ENCODE measurements around the gene PBX3. TPM values are rescaled to one million over a fixed set of nuclear protein-coding genes. Genes with fewer than 3 reads are reported as not detected.

The PBX3 gene
- polyA plus RNA-seq, 4 donors = 2.5 to 14.4 (median 6.4) TPM

DNA sequence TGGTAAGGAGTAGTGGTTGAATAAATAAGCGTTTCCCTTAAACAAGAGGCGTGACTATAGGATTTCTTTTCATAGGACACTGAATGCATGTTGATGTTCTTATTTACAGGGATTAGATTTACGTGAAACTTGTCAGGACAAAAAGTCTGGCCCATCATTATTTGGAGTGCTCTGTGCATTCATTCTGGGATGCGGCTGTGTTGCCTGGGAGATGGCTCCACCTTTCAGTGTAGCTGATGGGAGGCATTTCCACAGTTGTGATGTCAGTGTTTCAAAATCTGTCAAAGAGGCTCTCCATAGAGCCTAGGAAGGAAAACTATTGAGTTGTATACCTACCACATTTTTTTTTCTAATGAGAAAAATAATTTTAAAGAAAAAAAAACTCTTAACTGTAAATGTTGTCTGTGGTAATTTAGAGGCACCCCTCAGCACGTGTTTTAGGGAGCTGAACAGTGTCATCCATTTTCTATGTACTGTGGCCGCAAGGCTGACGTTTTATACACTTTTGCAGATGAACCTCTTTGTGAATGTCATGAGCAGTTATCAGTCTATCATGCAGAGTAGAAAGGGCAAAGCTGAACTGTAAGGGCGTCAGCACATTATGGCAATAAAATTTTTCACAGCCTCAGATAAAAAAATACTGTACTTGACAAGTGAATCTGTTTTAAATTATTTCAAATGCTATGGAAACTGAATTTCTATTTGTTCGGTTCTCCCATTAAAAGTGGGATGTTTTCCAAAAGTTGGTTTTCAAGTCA is 202.7 kb downstream of the PBX3 start:
- Histone ChIP-seq H3K4me1 (ENCODE audit: control insufficient read depth in 3 of 3, insufficient read depth in 2 of 3, low read depth in 1 of 3, low read length in 2 of 3) (peaks cover 0 to 19% (median 0%) of the 10 kb centered on the region in 3 donors), H3K4me3 (ENCODE audit: low read depth in 1 of 3, low read length in 3 of 3) (no peak overlapping the region), H3K9me3 (ENCODE audit: control insufficient read depth in 2 of 2, insufficient read depth in 1 of 2, low read depth in 1 of 2, low read length in 1 of 2) (no peaks in the 10 kb centered on the region), H3K36me3 (ENCODE audit: control insufficient read depth in 3 of 3, insufficient read depth in 2 of 3, low read depth in 1 of 3, low read length in 3 of 3) (no peaks in the 10 kb centered on the region), H3K27me3 (ENCODE audit: control insufficient read depth in 3 of 3, insufficient read depth in 3 of 3, low read length in 3 of 3) (no peaks in the 10 kb centered on the region), H3K27ac (ENCODE audit: low read depth in 1 of 3, low read length in 2 of 3) (peak overlapping the region in 1 of 3 donors; percentile 47)
- DNase-seq = peak; percentile 45 to 71
- WGBS, 3 donors = 49 to 75% (median 68%) methylated on average over 9 of the region's 9 CpGs
- FAIRE-seq = no peak

DNA sequence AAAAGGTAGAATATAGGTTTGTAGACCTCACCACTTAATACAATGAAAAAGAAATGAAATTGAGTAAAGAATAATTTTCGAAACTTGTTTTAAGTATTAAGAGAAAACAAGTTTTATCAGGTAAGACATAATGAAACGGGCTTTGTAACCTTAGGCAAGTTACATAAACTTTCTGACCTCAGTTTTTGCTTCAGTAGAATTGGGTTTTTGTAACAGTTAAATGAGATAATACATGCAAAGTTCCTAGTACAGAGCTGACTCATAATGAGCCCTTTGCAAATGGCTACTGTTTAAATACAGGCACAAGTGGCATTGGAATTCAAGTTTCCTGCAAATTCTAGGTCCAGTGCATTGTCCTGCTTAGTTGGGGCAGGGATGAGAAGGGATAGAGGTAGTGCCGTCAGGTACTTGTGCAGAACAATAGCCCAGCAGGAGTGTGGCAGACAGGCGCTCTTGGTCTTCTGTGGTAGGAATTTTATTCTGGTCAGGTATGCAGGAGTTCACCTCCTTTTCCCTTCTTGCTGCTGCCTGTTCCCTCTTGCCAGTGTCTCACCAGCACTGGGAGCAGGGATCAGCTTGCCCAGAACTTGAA is 203.8 kb downstream of the PBX3 start:
- WGBS, 3 donors = 93 to 96% (median 96%) methylated on average over 4 of the region's 4 CpGs
- H3K36me3 ChIP-seq (ENCODE audit: control insufficient read depth in 3 of 3, insufficient read depth in 2 of 3, low read depth in 1 of 3, low read length in 3 of 3) = no peaks in the 10 kb centered on the region
- H3K4me1 ChIP-seq (ENCODE audit: control insufficient read depth in 3 of 3, insufficient read depth in 2 of 3, low read depth in 1 of 3, low read length in 2 of 3) = peaks cover 0 to 19% (median 0%) of the 10 kb centered on the region in 3 donors
- no peaks in the 10 kb centered on the region for H3K27me3 ChIP-seq (ENCODE audit: control insufficient read depth in 3 of 3, insufficient read depth in 3 of 3, low read length in 3 of 3)
- H3K27ac ChIP-seq (ENCODE audit: low read depth in 1 of 3, low read length in 2 of 3) = no peak overlapping the region
- no peaks in the 10 kb centered on the region for H3K9me3 ChIP-seq (ENCODE audit: control insufficient read depth in 2 of 2, insufficient read depth in 1 of 2, low read depth in 1 of 2, low read length in 1 of 2)
- FAIRE-seq (no peak), DNase-seq (no peak)
- H3K4me3 ChIP-seq (ENCODE audit: low read depth in 1 of 3, low read length in 3 of 3) = no peak overlapping the region

DNA sequence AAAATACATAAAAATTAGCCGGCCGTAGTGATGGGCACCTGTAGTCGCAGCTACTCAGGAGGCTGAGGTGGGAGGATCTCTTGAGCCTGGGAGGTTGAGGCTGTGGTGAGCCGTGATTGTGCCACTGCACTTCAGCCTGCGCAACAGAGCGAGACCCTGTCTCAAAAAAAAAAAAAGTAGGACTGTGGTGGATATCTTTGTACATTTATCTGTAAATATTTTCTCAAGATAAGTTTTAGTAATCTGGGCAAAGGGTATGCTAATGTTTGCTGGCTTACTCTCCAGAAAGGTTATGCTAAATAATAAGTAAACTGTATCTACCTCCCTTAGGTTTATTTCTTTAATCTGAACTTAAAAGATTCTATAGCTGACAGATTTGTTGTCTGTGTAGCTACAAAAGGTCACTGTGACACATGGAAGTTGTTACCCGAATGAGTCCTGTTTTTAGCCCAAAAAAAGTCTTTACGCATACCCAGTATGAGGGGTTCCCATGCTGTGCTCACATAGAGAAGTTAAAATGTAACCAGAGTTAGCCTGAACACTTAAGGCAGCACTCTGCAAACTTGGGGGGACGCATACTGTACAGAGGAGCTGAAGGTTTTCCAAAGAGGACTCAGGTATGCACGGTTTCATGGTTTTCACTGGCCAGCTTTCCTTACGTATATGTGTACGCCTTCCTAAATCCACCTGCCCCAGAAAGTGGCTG is 206.3 kb downstream of the PBX3 start:
- 88 to 95% (median 90%) methylated on average over 12 of the region's 12 CpGs for WGBS, 3 donors
- Histone ChIP-seq H3K27me3 (ENCODE audit: control insufficient read depth in 3 of 3, insufficient read depth in 3 of 3, low read length in 3 of 3) (no peaks in the 10 kb centered on the region), H3K9me3 (ENCODE audit: control insufficient read depth in 2 of 2, insufficient read depth in 1 of 2, low read depth in 1 of 2, low read length in 1 of 2) (no peaks in the 10 kb centered on the region), H3K36me3 (ENCODE audit: control insufficient read depth in 3 of 3, insufficient read depth in 2 of 3, low read depth in 1 of 3, low read length in 3 of 3) (no peaks in the 10 kb centered on the region), H3K4me1 (ENCODE audit: control insufficient read depth in 3 of 3, insufficient read depth in 2 of 3, low read depth in 1 of 3, low read length in 2 of 3) (peaks cover 0 to 19% (median 0%) of the 10 kb centered on the region in 3 donors), H3K4me3 (ENCODE audit: low read depth in 1 of 3, low read length in 3 of 3) (no peak overlapping the region), H3K27ac (ENCODE audit: low read depth in 1 of 3, low read length in 2 of 3) (no peak overlapping the region)
- peak in 1 of 2 donors; percentile 21 for DNase-seq
- FAIRE-seq = no peak

DNA sequence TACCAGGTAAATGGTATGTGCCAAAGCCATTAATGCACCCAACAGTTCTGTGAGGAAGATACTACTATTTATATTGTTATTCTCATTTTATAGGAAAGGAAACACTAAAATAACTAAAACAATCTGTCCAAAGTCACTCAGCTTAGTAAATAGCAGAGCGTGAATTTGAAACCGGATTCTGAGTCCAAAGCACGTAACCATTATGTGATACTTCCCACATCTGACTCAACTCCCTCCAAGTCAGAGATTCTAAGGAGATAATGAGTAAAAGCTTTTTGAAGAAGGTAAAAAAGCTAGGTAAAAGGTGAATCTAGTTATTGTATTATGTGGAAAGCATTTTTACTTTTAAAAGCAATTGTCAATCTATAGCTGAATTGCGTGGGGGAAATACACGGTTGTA is 208.9 kb downstream of the PBX3 start:
- FAIRE-seq (no peak), DNase-seq (no peak)
- Histone ChIP-seq H3K9me3 (ENCODE audit: control insufficient read depth in 2 of 2, insufficient read depth in 1 of 2, low read depth in 1 of 2, low read length in 1 of 2) (no peaks in the 10 kb centered on the region), H3K27me3 (ENCODE audit: control insufficient read depth in 3 of 3, insufficient read depth in 3 of 3, low read length in 3 of 3) (no peaks in the 10 kb centered on the region), H3K4me3 (ENCODE audit: low read depth in 1 of 3, low read length in 3 of 3) (no peak overlapping the region), H3K27ac (ENCODE audit: low read depth in 1 of 3, low read length in 2 of 3) (no peak overlapping the region), H3K4me1 (ENCODE audit: control insufficient read depth in 3 of 3, insufficient read depth in 2 of 3, low read depth in 1 of 3, low read length in 2 of 3) (peaks cover 0 to 3% (median 0%) of the 10 kb centered on the region in 3 donors), H3K36me3 (ENCODE audit: control insufficient read depth in 3 of 3, insufficient read depth in 2 of 3, low read depth in 1 of 3, low read length in 3 of 3) (peaks cover 0 to 2% (median 0%) of the 10 kb centered on the region in 3 donors)
- 96 to 99% (median 98%) methylated on average over 5 of the region's 5 CpGs for WGBS, 3 donors

DNA sequence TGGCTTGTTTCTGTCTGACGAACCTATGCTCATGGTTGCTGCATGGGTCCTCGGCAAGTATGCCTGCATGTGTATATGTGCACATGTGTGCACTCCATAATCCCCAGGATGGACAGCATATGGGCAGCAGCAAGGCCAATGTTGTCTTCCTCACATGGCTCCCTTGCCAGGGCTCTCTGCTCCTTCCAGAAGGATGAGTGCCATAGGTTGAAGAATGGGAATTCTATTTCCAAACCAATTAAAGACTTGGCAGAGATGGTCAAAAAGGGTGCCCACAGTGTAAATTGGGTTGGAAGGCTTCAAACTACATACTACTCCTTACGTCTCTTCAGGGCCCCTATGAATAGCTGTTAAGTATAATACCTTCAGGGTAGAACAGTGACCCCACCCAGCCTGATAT is 212.1 kb downstream of the PBX3 start:
- no peaks in the 10 kb centered on the region for H3K9me3 ChIP-seq (ENCODE audit: control insufficient read depth in 2 of 2, insufficient read depth in 1 of 2, low read depth in 1 of 2, low read length in 1 of 2)
- no peak overlapping the region for H3K4me3 ChIP-seq (ENCODE audit: low read depth in 1 of 3, low read length in 3 of 3)
- no peak overlapping the region for H3K27ac ChIP-seq (ENCODE audit: low read depth in 1 of 3, low read length in 2 of 3)
- FAIRE-seq = no peak
- no peaks in the 10 kb centered on the region for H3K27me3 ChIP-seq (ENCODE audit: control insufficient read depth in 3 of 3, insufficient read depth in 3 of 3, low read length in 3 of 3)
- no peaks in the 10 kb centered on the region for H3K4me1 ChIP-seq (ENCODE audit: control insufficient read depth in 3 of 3, insufficient read depth in 2 of 3, low read depth in 1 of 3, low read length in 2 of 3)
- H3K36me3 ChIP-seq (ENCODE audit: control insufficient read depth in 3 of 3, insufficient read depth in 2 of 3, low read depth in 1 of 3, low read length in 3 of 3) = peaks cover 0 to 2% (median 0%) of the 10 kb centered on the region in 3 donors
- DNase-seq = no peak
- WGBS, 3 donors = 94 to 100% (median 96%) methylated on average over 3 of the region's 3 CpGs

DNA sequence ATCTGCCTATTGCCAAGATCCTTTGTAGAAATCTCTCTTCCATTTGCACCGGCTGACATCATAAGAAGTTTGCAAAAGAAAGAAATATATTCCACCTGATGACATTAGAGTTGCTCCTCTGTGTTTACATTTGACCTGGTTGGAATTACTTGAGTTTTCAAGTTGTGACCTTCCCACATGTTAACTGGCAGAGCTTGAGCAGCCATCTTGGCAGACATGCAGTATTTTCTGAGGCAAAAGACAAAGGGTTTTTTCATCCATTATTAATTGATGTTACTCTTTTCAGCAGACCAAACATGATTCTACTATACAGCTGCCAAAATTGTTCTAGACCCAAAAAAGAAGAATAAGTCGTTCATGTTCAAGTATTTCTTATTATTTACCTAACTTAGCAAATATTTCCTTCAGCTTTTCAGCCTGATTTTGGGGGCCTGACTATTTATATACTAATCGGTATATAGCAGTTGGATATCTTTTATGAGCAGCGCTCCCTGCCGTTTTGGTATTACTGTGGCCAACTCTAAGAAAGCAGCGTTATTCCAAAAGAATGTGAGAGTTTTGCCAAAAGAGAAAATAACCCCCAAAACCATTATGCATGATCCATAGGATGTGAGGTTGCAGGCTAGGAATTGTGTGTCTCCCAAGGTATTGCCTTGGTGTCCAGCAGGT is 212.9 kb downstream of the PBX3 start:
- no peak for FAIRE-seq
- Histone ChIP-seq H3K4me3 (ENCODE audit: low read depth in 1 of 3, low read length in 3 of 3) (no peak overlapping the region), H3K27me3 (ENCODE audit: control insufficient read depth in 3 of 3, insufficient read depth in 3 of 3, low read length in 3 of 3) (no peaks in the 10 kb centered on the region), H3K36me3 (ENCODE audit: control insufficient read depth in 3 of 3, insufficient read depth in 2 of 3, low read depth in 1 of 3, low read length in 3 of 3) (peaks cover 0 to 5% (median 0%) of the 10 kb centered on the region in 3 donors), H3K9me3 (ENCODE audit: control insufficient read depth in 2 of 2, insufficient read depth in 1 of 2, low read depth in 1 of 2, low read length in 1 of 2) (no peaks in the 10 kb centered on the region), H3K4me1 (ENCODE audit: control insufficient read depth in 3 of 3, insufficient read depth in 2 of 3, low read depth in 1 of 3, low read length in 2 of 3) (no peaks in the 10 kb centered on the region), H3K27ac (ENCODE audit: low read depth in 1 of 3, low read length in 2 of 3) (no peak overlapping the region)
- 78 to 93% (median 88%) methylated on average over 6 of the region's 6 CpGs for WGBS, 3 donors
- DNase-seq = no peak

DNA sequence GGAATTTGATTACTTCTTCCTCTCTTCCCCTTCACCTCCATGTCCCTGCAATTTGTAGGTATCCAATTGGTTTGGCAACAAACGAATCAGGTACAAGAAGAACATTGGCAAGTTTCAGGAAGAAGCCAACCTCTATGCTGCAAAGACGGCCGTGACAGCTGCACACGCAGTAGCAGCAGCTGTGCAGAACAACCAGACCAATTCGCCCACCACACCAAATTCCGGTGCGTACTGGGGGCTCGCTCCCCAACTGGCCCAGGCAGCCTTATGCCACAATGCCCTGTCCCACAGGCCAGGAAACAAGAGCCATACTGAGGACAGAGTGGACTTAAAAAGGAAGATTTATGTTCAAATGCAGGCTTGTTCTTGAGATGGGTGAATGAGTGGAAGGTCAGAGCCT is 213.5 kb downstream of the PBX3 start:
- 94 to 96% (median 94%) methylated on average over 8 of the region's 8 CpGs for WGBS, 3 donors
- no peak for DNase-seq
- Histone ChIP-seq H3K27me3 (ENCODE audit: control insufficient read depth in 3 of 3, insufficient read depth in 3 of 3, low read length in 3 of 3) (no peaks in the 10 kb centered on the region), H3K27ac (ENCODE audit: low read depth in 1 of 3, low read length in 2 of 3) (no peak overlapping the region), H3K4me3 (ENCODE audit: low read depth in 1 of 3, low read length in 3 of 3) (no peak overlapping the region), H3K4me1 (ENCODE audit: control insufficient read depth in 3 of 3, insufficient read depth in 2 of 3, low read depth in 1 of 3, low read length in 2 of 3) (no peaks in the 10 kb centered on the region), H3K9me3 (ENCODE audit: control insufficient read depth in 2 of 2, insufficient read depth in 1 of 2, low read depth in 1 of 2, low read length in 1 of 2) (no peaks in the 10 kb centered on the region), H3K36me3 (ENCODE audit: control insufficient read depth in 3 of 3, insufficient read depth in 2 of 3, low read depth in 1 of 3, low read length in 3 of 3) (peaks cover 0 to 5% (median 0%) of the 10 kb centered on the region in 3 donors)
- FAIRE-seq = no peak

DNA sequence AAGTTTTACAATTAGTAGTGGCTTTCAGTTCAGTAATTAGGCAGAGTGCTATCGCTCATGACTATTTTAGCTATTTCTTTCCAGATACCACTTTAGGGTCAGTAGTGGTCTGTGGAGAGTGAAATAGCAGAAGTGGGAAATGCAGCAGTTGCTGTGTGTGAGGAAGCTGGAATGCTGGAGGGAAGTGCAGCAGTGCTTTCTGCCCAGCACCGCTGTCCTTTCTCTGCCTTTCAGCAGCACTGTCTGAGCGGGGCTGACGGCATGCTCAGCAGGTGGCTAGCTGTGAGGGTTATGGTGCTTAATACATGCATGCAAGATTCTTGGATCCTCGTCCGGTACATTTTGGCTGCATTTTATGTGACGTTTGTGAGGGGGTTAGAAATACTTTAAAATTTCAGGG is 213.9 kb downstream of the PBX3 start:
- Histone ChIP-seq H3K27ac (ENCODE audit: low read depth in 1 of 3, low read length in 2 of 3) (no peak overlapping the region), H3K9me3 (ENCODE audit: control insufficient read depth in 2 of 2, insufficient read depth in 1 of 2, low read depth in 1 of 2, low read length in 1 of 2) (no peaks in the 10 kb centered on the region), H3K36me3 (ENCODE audit: control insufficient read depth in 3 of 3, insufficient read depth in 2 of 3, low read depth in 1 of 3, low read length in 3 of 3) (peaks cover 0 to 5% (median 0%) of the 10 kb centered on the region in 3 donors), H3K27me3 (ENCODE audit: control insufficient read depth in 3 of 3, insufficient read depth in 3 of 3, low read length in 3 of 3) (no peaks in the 10 kb centered on the region), H3K4me1 (ENCODE audit: control insufficient read depth in 3 of 3, insufficient read depth in 2 of 3, low read depth in 1 of 3, low read length in 2 of 3) (no peaks in the 10 kb centered on the region), H3K4me3 (ENCODE audit: low read depth in 1 of 3, low read length in 3 of 3) (no peak overlapping the region)
- FAIRE-seq (no peak), DNase-seq (no peak)
- 84 to 94% (median 90%) methylated on average over 7 of the region's 7 CpGs for WGBS, 3 donors

All from small intestine (tissue), 7 donors.